Measurements from ENCODE around the gene SP6. TPM values are rescaled to one million over a fixed set of nuclear protein-coding genes. Genes with fewer than 3 reads are reported as not detected.

SP6 gene
- total and polyA plus RNA-seq, 2 of the 8 experiments (the other 6 are each of a cell fraction or from before 2014, with no cell fraction given) = 1.2 to 1.5 TPM

DNA sequence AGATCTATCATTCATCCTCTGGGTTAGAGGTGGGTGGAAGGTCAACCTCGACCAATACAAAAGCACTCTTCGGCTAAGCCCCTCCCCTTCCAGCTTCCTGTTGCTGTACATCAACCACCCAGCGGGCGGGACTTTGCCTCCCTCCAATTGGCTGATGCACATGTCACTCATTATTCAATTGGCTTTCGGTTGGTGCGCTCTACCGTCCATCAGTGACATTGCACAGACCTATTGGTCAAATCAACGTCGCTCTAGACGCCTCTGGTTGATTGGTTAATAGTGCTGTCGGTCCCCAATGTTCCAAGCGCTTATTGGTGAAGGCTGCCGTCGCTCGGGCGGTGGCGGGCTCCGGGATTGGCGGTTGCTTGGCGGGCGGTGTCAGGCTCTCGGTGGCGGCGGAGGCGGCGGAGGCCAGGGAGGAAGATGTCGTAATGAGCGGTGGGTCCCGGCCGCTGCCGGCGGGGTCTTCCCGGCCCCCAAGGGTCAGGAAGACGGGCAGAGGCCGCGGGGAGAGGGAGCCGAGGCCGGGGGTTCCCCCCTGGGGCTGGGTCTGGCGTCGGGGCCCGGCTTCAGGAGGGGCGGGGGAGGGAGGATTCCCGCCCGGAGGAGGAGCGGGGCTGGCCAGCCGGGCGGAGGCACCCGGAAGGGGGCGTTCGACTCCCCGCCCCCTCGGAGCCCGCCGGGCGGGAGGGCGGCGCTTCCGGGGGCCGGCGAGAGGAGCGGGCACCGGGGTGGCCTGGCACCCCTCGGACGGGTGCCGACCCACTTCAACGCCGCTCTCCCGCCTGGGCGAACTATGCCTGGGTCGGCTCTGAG lies 45.1 kb upstream of the SP6 start, which contains the start of gene SP2 (continued):
- no peak for TF ChIP-seq RXRA (IDR thresholded peaks at IDR 0.05; ENCODE audit: insufficient read depth, low read depth, low read length)
- no peak for TF ChIP-seq EP300 (IDR thresholded peaks at IDR 0.05; ENCODE audit: borderline replicate concordance in 1 of 2, low read depth in 2 of 2, low read length in 2 of 2)
- no peak for TF ChIP-seq MAFK (IDR thresholded peaks at IDR 0.05; ENCODE audit: low read depth, low read length)
- TF ChIP-seq, protein P1, sequence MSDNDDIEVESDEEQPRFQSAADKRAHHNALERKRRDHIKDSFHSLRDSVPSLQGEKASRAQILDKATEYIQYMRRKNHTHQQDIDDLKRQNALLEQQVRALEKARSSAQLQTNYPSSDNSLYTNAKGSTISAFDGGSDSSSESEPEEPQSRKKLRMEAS (IDR thresholded peaks at IDR 0.05) = no peak; the same call in 1 of the 2 replicates

Measured in H1 (cell line).